K562 (cell line): ENCODE results near the gene WDR70. TPM values are rescaled to one million over a fixed set of nuclear protein-coding genes. Genes with fewer than 3 reads are reported as not detected.

ENCODE experiments used
- ARID1B ChIP-seq: fragments of 450-650 bp; IDR thresholded peaks from 2 replicates; pipeline ENCODE4 v1.6.1; 2016; ENCODE audit warnings: antibody characterized with exemption, mild to moderate bottlenecking, inconsistent platforms
- CREM ChIP-seq: IDR thresholded peaks from 2 replicates; pipeline ENCODE4 v1.6.1; 2014; ENCODE audit warnings: antibody characterized with exemption, low read depth
- CTBP1 ChIP-seq: fragments of 450-650 bp; IDR thresholded peaks from 2 replicates; pipeline ENCODE4 v1.6.1; 2016; ENCODE audit warnings: borderline replicate concordance
- ELF2 ChIP-seq: fragments of 250-450 bp; sonication (Bioruptor Pico); IDR thresholded peaks from 2 replicates; pipeline ENCODE4 v1.5.0; 2021; ENCODE audit warnings: mild to moderate bottlenecking
- GATAD2B ChIP-seq: fragments of 450-650 bp; IDR thresholded peaks from 2 replicates; pipeline ENCODE4 v1.6.1; 2017; ENCODE audit warnings: mild to moderate bottlenecking, borderline replicate concordance
- HCFC1 ChIP-seq: IDR thresholded peaks from 2 replicates; pipeline ENCODE4 v1.6.1; 2012; ENCODE audit warnings: low read depth, low read length, improper control_type of control experiment
- HIVEP1 ChIP-seq: fragments of 250-450 bp; sonication (Bioruptor Pico); IDR thresholded peaks from 2 replicates; pipeline ENCODE4 v1.4.0; 2020; ENCODE audit warnings: mild to moderate bottlenecking
- MTA1 ChIP-seq: fragments of 450-650 bp; IDR thresholded peaks from 2 replicates; pipeline ENCODE4 v1.6.1; 2017; ENCODE audit warnings: borderline replicate concordance
- OTX1 ChIP-seq: fragments of 450-650 bp; formaldehyde crosslinking; IDR thresholded peaks from 2 replicates; pipeline ENCODE4 v1.4.0; 2022; ENCODE audit warnings: mild to moderate bottlenecking
- SAFB ChIP-seq: fragments of 200-400 bp; formaldehyde crosslinking; IDR thresholded peaks from 2 replicates; pipeline ENCODE4 v1.6.1; 2017; ENCODE audit warnings: low read depth, low read length, borderline replicate concordance
- XRCC4 ChIP-seq: IDR thresholded peaks from one replicate; pipeline ENCODE4 v1.6.1; 2011; ENCODE audit not compliant: insufficient read depth, insufficient read length; ENCODE audit errors: extremely low read depth
- polyA plus RNA-seq, 8 experiments: library from polyadenylated mRNA; depleted of rRNA in 4 of 8; stranded (reverse) in 5 of 8; unstranded in 3 of 8; fragments of >200 nt; fragmentation: Nextera tagmentation in 2 of 8; fragmentation: Illumina TruSeq in 1 of 8; extraction: Ambion mirVana in 2 of 8; extraction: Trizol in 1 of 8; gene quantifications; 2 replicates each; pipeline versions ENCODE4 v1.2.1 to v1.2.3, GENCODE V29; 2011 to 2014; ENCODE audit warnings: inconsistent platforms in 1 of 8, missing spikeins in 1 of 8
- total RNA-seq, 7 experiments: library from RNA; depleted of rRNA in 6 of 7; stranded (reverse); fragments of >200 nt in 6 of 7; fragmentation: Illumina TruSeq in 2 of 7; extraction: Trizol in 2 of 7; gene quantifications; 2 replicates each; pipeline versions ENCODE4 v1.2.1 to v1.2.3, GENCODE V29; 2011 to 2021; ENCODE audit warnings: low replicate concordance in 1 of 7
- TF ChIP-seq, protein P1 (sequence below): fragments of 200-800 bp; sonication (Bioruptor generic); IDR thresholded peaks from 2 replicates; pipeline ENCODE4 v1.6.1; 2016; ENCODE audit warnings: missing genetic modification characterization, missing compliant biosample characterization
- TF ChIP-seq, protein P2 (sequence below): fragments of 450-650 bp; formaldehyde crosslinking; IDR thresholded peaks from 2 replicates; pipeline ENCODE4 v1.4.0; 2020; ENCODE audit warnings: mild to moderate bottlenecking
- TF ChIP-seq, protein P3 (sequence below): sonication (generic); formaldehyde crosslinking; IDR thresholded peaks from 2 replicates; pipeline ENCODE4 v1.8.0; 2023; ENCODE audit warnings: missing genetic modification reagents, mild to moderate bottlenecking, borderline replicate concordance

The WDR70 gene
- total and polyA plus RNA-seq, 9 of the 15 experiments (the other 6 are each of a cell fraction or from before 2014, with no cell fraction given) = 16.8 to 46.6 (median 38.8) TPM

DNA sequence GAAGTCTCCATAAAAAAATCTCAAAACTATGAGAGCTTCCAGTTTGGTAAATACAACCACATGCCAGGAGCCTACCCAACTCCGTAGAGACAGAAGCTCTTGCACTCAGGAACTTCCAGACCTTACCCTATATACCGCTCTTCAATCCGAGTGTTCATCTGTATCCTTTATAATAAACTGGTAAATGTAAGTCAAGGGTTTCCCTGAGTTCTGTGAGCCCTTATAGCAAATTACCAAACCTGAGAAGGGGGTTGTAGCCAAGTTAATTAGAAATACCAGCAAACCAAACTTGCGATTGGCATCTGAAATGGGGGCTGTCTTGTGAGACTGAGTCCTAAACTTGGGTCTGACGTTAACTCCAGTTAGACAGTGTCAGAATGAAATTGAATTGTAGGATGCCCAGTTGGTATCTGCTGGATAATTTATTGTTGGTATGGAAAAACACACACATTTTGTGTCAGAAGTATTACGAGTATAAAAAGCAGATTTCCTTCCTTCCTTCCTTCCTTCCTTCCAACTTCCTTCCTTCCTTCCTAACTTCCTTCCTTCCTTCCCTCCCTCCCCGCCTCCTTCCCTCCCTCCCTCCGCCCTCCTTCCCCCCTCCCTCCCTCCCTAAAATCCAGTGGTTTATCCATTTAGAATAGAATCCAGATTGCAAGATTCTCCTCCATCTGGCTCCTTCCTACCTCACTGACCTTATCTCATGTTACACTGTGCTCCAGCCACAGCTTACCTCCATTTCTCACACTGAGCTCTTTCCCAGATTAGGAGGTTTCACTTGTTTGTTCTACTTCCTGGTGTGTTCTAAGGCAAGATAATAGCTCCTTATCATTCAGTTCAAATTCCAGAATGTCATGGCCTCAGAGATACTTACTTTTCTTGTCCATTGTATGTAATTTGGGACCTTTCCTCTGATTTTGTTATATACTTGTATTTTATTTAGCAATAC is 196.7 kb downstream of the WDR70 start (continued):
- TF ChIP-seq, protein P1, sequence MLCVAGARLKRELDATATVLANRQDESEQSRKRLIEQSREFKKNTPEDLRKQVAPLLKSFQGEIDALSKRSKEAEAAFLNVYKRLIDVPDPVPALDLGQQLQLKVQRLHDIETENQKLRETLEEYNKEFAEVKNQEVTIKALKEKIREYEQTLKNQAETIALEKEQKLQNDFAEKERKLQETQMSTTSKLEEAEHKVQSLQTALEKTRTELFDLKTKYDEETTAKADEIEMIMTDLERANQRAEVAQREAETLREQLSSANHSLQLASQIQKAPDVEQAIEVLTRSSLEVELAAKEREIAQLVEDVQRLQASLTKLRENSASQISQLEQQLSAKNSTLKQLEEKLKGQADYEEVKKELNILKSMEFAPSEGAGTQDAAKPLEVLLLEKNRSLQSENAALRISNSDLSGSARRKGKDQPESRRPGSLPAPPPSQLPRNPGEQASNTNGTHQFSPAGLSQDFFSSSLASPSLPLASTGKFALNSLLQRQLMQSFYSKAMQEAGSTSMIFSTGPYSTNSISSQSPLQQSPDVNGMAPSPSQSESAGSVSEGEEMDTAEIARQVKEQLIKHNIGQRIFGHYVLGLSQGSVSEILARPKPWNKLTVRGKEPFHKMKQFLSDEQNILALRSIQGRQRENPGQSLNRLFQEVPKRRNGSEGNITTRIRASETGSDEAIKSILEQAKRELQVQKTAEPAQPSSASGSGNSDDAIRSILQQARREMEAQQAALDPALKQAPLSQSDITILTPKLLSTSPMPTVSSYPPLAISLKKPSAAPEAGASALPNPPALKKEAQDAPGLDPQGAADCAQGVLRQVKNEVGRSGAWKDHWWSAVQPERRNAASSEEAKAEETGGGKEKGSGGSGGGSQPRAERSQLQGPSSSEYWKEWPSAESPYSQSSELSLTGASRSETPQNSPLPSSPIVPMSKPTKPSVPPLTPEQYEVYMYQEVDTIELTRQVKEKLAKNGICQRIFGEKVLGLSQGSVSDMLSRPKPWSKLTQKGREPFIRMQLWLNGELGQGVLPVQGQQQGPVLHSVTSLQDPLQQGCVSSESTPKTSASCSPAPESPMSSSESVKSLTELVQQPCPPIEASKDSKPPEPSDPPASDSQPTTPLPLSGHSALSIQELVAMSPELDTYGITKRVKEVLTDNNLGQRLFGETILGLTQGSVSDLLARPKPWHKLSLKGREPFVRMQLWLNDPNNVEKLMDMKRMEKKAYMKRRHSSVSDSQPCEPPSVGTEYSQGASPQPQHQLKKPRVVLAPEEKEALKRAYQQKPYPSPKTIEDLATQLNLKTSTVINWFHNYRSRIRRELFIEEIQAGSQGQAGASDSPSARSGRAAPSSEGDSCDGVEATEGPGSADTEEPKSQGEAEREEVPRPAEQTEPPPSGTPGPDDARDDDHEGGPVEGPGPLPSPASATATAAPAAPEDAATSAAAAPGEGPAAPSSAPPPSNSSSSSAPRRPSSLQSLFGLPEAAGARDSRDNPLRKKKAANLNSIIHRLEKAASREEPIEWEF (CRISPR knock-in tag) = no peak
- TF ChIP-seq CTBP1 (peak; percentile 74; the same call in 1 of the 2 replicates), OTX1 (CRISPR knock-in tag) (0 out of 2 replicates have a peak, but pooled peaks have one; percentile 21), ELF2 (peak; percentile 64; the same call in 1 of the 2 replicates), MTA1 (peak; percentile 83; the same call in 1 of the 2 replicates), HCFC1 (no peak), ARID1B (peak; percentile 97), XRCC4 (no peak), GATAD2B (peak; percentile 81; the same call in 1 of the 2 replicates), SAFB (no peak), CREM (peak; percentile 65), HIVEP1 (peak; percentile 44; the same call in 1 of the 2 replicates)
- TF ChIP-seq, protein P2, sequence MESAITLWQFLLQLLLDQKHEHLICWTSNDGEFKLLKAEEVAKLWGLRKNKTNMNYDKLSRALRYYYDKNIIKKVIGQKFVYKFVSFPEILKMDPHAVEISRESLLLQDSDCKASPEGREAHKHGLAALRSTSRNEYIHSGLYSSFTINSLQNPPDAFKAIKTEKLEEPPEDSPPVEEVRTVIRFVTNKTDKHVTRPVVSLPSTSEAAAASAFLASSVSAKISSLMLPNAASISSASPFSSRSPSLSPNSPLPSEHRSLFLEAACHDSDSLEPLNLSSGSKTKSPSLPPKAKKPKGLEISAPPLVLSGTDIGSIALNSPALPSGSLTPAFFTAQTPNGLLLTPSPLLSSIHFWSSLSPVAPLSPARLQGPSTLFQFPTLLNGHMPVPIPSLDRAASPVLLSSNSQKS = no peak
- TF ChIP-seq, protein P3, sequence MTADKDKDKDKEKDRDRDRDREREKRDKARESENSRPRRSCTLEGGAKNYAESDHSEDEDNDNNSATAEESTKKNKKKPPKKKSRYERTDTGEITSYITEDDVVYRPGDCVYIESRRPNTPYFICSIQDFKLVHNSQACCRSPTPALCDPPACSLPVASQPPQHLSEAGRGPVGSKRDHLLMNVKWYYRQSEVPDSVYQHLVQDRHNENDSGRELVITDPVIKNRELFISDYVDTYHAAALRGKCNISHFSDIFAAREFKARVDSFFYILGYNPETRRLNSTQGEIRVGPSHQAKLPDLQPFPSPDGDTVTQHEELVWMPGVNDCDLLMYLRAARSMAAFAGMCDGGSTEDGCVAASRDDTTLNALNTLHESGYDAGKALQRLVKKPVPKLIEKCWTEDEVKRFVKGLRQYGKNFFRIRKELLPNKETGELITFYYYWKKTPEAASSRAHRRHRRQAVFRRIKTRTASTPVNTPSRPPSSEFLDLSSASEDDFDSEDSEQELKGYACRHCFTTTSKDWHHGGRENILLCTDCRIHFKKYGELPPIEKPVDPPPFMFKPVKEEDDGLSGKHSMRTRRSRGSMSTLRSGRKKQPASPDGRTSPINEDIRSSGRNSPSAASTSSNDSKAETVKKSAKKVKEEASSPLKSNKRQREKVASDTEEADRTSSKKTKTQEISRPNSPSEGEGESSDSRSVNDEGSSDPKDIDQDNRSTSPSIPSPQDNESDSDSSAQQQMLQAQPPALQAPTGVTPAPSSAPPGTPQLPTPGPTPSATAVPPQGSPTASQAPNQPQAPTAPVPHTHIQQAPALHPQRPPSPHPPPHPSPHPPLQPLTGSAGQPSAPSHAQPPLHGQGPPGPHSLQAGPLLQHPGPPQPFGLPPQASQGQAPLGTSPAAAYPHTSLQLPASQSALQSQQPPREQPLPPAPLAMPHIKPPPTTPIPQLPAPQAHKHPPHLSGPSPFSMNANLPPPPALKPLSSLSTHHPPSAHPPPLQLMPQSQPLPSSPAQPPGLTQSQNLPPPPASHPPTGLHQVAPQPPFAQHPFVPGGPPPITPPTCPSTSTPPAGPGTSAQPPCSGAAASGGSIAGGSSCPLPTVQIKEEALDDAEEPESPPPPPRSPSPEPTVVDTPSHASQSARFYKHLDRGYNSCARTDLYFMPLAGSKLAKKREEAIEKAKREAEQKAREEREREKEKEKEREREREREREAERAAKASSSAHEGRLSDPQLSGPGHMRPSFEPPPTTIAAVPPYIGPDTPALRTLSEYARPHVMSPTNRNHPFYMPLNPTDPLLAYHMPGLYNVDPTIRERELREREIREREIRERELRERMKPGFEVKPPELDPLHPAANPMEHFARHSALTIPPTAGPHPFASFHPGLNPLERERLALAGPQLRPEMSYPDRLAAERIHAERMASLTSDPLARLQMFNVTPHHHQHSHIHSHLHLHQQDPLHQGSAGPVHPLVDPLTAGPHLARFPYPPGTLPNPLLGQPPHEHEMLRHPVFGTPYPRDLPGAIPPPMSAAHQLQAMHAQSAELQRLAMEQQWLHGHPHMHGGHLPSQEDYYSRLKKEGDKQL = no peak
